HepG2 (cell line): ENCODE results near the gene SNN. TPM values are rescaled to one million over a fixed set of nuclear protein-coding genes. Genes with fewer than 3 reads are reported as not detected.

ENCODE experiments used
- ATAC-seq: fragments of 200-7000 bp; cut with Tn5 transposase; 3 replicates; pipeline ENCODE4 v1.9.1; 2020; ENCODE audit warnings: mild to moderate bottlenecking, moderate library complexity
- BruUV-seq: library from RNA; stranded (reverse); fragments of 400-500 nt; replicated peaks from 2 replicates; lab custom pipeline; 2021; lab: Mats Ljungman, UMichigan
- CTCF ChIA-PET: fragments of 300-600 bp; formaldehyde crosslinking; extraction: SDS; loops from one replicate; lab custom pipeline; 2021; ENCODE audit warnings: low total read pairs, inconsistent platforms, low intra/inter-chr PET ratio; lab: Yijun Ruan, JAX
- POLR2A ChIA-PET: fragments of 350-600 bp; sonication (Branson Sonifier 250); formaldehyde crosslinking; loops from one replicate; lab custom pipeline; 2020; ENCODE audit warnings: antibody characterized with exemption, inconsistent platforms; lab: Yijun Ruan, JAX
- DNase-seq: peaks from one replicate; pipeline ENCODE4 v3.0.0-alpha.2; 2015; ENCODE audit warnings: low spot score
- FAIRE-seq: peaks from 3 replicates; lab custom pipeline; 2011; peaks lifted over from hg19 to GRCh38; lab: Jason Lieb, UNC
- H2AFZ ChIP-seq: one replicate; pipeline ENCODE4 v1.6.1; 2011; ENCODE audit warnings: low read length, inconsistent platforms
- H3K27ac ChIP-seq: fragments of 300-600 bp; 3 replicates; pipeline ENCODE4 v1.8.0; 2011; ENCODE audit warnings: mixed run types, mild to moderate bottlenecking, mixed read lengths, low read length, inconsistent platforms; ENCODE audit not compliant: insufficient read depth; ENCODE audit errors: extremely low read length
- H3K27me3 ChIP-seq, 2 experiments: fragments of 200-600 bp in 1 of 2; 2 replicates in 1 of 2; 3 replicates in 1 of 2; pipeline versions ENCODE4 v1.6.0 to v1.8.0; 2011; ENCODE audit warnings: low read length in 2 of 2, mild to moderate bottlenecking in 2 of 2, moderate library complexity in 2 of 2, inconsistent platforms in 1 of 2; ENCODE audit not compliant: insufficient read depth in 2 of 2, control insufficient read depth in 1 of 2
- H3K36me3 ChIP-seq, 2 experiments: fragments of 200-600 bp in 1 of 2; replicated peaks in 1 of 2; 2 replicates in 1 of 2; 3 replicates in 1 of 2; pipeline versions ENCODE4 v1.5.1 to v1.8.0; 2011; ENCODE audit warnings: low read length in 2 of 2, inconsistent platforms in 1 of 2; ENCODE audit not compliant: insufficient read depth in 2 of 2, control insufficient read depth in 1 of 2
- H3K4me1 ChIP-seq: 2 replicates; pipeline ENCODE4 v1.5.1; 2012; ENCODE audit warnings: low read length, inconsistent platforms; ENCODE audit not compliant: insufficient read depth
- H3K4me2 ChIP-seq: 2 replicates; pipeline ENCODE4 v1.6.0; 2011; ENCODE audit warnings: low read depth, low read length, inconsistent platforms
- H3K4me3 ChIP-seq, 3 experiments: fragments of 200-600 bp in 1 of 3; sonication (generic), shearing (Covaris generic) in 1 of 3; replicated peaks in 1 of 3; 2 replicates each; pipeline ENCODE4 v1.5.1; 2011 to 2016; ENCODE audit warnings: low read length in 3 of 3, inconsistent platforms in 2 of 3, low read depth in 2 of 3, mild to moderate bottlenecking in 2 of 3, control low read depth in 1 of 3, mixed read lengths in 1 of 3; ENCODE audit not compliant: insufficient read depth in 1 of 3
- H3K79me2 ChIP-seq: one replicate; pipeline ENCODE4 v1.6.1; 2011; ENCODE audit warnings: low read length, inconsistent platforms; ENCODE audit not compliant: insufficient read depth
- H3K9ac ChIP-seq: 2 replicates; pipeline ENCODE4 v1.6.0; 2011; ENCODE audit warnings: mild to moderate bottlenecking, low read depth, low read length, inconsistent platforms; ENCODE audit not compliant: insufficient read depth
- H3K9me3 ChIP-seq: 2 replicates; pipeline ENCODE4 v1.5.1; 2012; ENCODE audit warnings: mild to moderate bottlenecking, low read length
- H4K20me1 ChIP-seq: 2 replicates; pipeline ENCODE4 v1.6.0; 2011; ENCODE audit warnings: inconsistent platforms, mild to moderate bottlenecking, low read length, moderate library complexity; ENCODE audit not compliant: insufficient read depth
- GPN1 ChIP-seq: sonication (generic); formaldehyde crosslinking; IDR thresholded peaks from 2 replicates; pipeline ENCODE4 v1.5.1; 2020; ENCODE audit warnings: missing genetic modification reagents, borderline replicate concordance
- HCFC1 ChIP-seq: fragments of 150-350 bp; IDR thresholded peaks from 2 replicates; pipeline ENCODE4 v1.6.1; 2014; ENCODE audit warnings: low read depth, low read length
- KAT2B ChIP-seq: fragments of 150-350 bp; IDR thresholded peaks from 2 replicates; pipeline ENCODE4 v1.6.1; 2014; ENCODE audit warnings: low read depth, low read length, borderline replicate concordance
- NFE2L1 ChIP-seq: sonication (generic); formaldehyde crosslinking; IDR thresholded peaks from 2 replicates; pipeline ENCODE4 v1.4.0; 2020; ENCODE audit warnings: missing genetic modification reagents, mild to moderate bottlenecking, borderline replicate concordance
- NR2F2 ChIP-seq: IDR thresholded peaks from 2 replicates; pipeline ENCODE4 v1.6.1; 2012; ENCODE audit warnings: low read depth, inconsistent platforms, borderline replicate concordance
- NRL ChIP-seq: sonication (generic); formaldehyde crosslinking; IDR thresholded peaks from 2 replicates; pipeline ENCODE4 v1.5.0; 2020; ENCODE audit warnings: missing genetic modification reagents, mild to moderate bottlenecking, moderate library complexity, borderline replicate concordance
- PHB2 ChIP-seq: fragments of 450-650 bp; IDR thresholded peaks from 2 replicates; pipeline ENCODE4 v1.6.1; 2018; ENCODE audit not compliant: partially characterized antibody
- SETDB1 ChIP-seq: sonication (generic); formaldehyde crosslinking; IDR thresholded peaks from 2 replicates; pipeline ENCODE4 v1.5.1; 2020; ENCODE audit warnings: missing genetic modification reagents, mild to moderate bottlenecking, borderline replicate concordance
- ZNF260 ChIP-seq: sonication (generic); formaldehyde crosslinking; IDR thresholded peaks from 2 replicates; pipeline ENCODE4 v1.4.0; 2020; ENCODE audit warnings: missing genetic modification reagents, low read depth, mild to moderate bottlenecking, borderline replicate concordance
- ZNF292 ChIP-seq: sonication (generic); formaldehyde crosslinking; IDR thresholded peaks from 2 replicates; pipeline ENCODE4 v1.8.1; 2022; ENCODE audit warnings: mild to moderate bottlenecking, low read depth, missing genetic modification reagents, borderline replicate concordance
- ZNF546 ChIP-seq: sonication (generic); formaldehyde crosslinking; conservative IDR thresholded peaks from 2 replicates; pipeline ENCODE4 v1.8.1; 2023; ENCODE audit warnings: mild to moderate bottlenecking, missing genetic modification reagents
- WGBS: methylation state at CpG from one replicate; pipeline ENCODE4 v1.1.6; 2017; ENCODE audit warnings: low lambda C conversion rate; 5-methylcytosine and 5-hydroxymethylcytosine counted together
- in situ Hi-C: cut with HindIII; loops from 2 replicates; pipeline ENCODE4 v1.10.0; 2017; ENCODE audit warnings: low pct_unique_long_range_greater_than_20kb; ENCODE audit not compliant: extremely low pct_ligation_motif_present
- intact Hi-C: fragments of 100-400 bp; cut with micrococcal nuclease; formaldehyde crosslinking; loops from one replicate; pipeline ENCODE4 v1.10.0; 2022; ENCODE audit not compliant: unreplicated experiment
- polyA plus RNA-seq, 8 experiments: library from polyadenylated mRNA; depleted of rRNA in 3 of 8; stranded (reverse) in 7 of 8; unstranded in 1 of 8; fragments of >200 nt; fragmentation: Illumina TruSeq in 4 of 8; extraction: Trizol in 4 of 8; gene quantifications; 2 replicates each; pipeline versions ENCODE4 v1.2.1 to v1.2.3, GENCODE V29; 2011 to 2016; ENCODE audit warnings: low read depth in 4 of 8, missing spikeins in 1 of 8, mixed read lengths in 1 of 8; ENCODE audit not compliant: insufficient read depth in 1 of 8
- total RNA-seq, 5 experiments: library from RNA; depleted of rRNA; stranded (reverse); fragments of >200 nt; fragmentation: Illumina TruSeq; extraction: Trizol; gene quantifications; 2 replicates each; pipeline ENCODE4 v1.2.3, GENCODE V29; 2016; ENCODE audit warnings: low read depth in 1 of 5
- TF ChIP-seq, protein P1 (sequence below): sonication (generic); formaldehyde crosslinking; IDR thresholded peaks from 2 replicates; pipeline ENCODE4 v1.4.0; 2020; ENCODE audit warnings: mild to moderate bottlenecking, missing genetic modification reagents
- TF ChIP-seq, protein P2 (sequence below): IDR thresholded peaks from 2 replicates; pipeline ENCODE4 v1.6.1; 2012; ENCODE audit warnings: inconsistent platforms
- TF ChIP-seq, protein P3 (sequence below), 2 experiments: IDR thresholded peaks; 2 replicates each; pipeline ENCODE4 v1.6.1; 2011 to 2012; ENCODE audit warnings: low read length in 2 of 2, borderline replicate concordance in 1 of 2, low read depth in 1 of 2, mild to moderate bottlenecking in 1 of 2, moderate library complexity in 1 of 2
- TF ChIP-seq, protein P4 (sequence below): sonication (generic); formaldehyde crosslinking; IDR thresholded peaks from 2 replicates; pipeline ENCODE4 v1.8.1; 2023; ENCODE audit warnings: missing genetic modification reagents, inconsistent platforms, borderline replicate concordance
- TF ChIP-seq, protein P5 (sequence below): sonication (generic); formaldehyde crosslinking; IDR thresholded peaks from 2 replicates; pipeline ENCODE4 v1.4.0; 2020; ENCODE audit warnings: mild to moderate bottlenecking, missing genetic modification reagents, borderline replicate concordance

SNN gene
- total and polyA plus RNA-seq, 2 of the 13 experiments (the other 11 are each of a cell fraction or from before 2014, with no cell fraction given), result 5.2 to 8.4 TPM

DNA sequence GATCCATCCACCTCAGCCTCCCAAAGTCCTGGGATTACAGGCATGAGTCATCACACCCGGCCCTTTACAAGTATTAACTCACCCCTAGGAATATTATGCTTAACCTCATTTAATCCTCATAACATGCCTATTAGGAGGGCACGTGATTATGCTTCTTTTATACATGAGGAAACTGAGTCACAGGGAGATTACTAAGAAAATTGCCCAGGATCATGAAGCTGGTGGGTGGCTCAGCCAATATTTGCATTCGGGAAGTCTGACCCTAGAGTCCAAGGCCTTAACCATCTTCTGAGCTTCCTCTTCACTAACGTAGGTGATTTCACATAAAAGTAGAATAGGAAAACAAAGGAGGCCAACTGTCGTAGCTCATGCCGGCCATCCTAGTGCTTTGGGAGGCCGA, 19.0 kb upstream of the SNN start:
- in situ Hi-C loops, result no loop called here

More for the DNA sequence above, 19.0 kb upstream of the SNN start:
- H3K4me1 ChIP-seq, result peaks cover 11% of the 10 kb centered on the region
- no peak for FAIRE-seq
- no peak for ATAC-seq
- H3K36me3 ChIP-seq, result no peaks in the 10 kb centered on the region
- H3K79me2 ChIP-seq, result no peaks in the 10 kb centered on the region
- H3K27ac ChIP-seq, result no peak overlapping the region
- H4K20me1 ChIP-seq, result no peaks in the 10 kb centered on the region
- peaks cover 0 to 18% of the 10 kb centered on the region in 2 experiments; a peak in 3 of 5 replicates for H3K27me3 ChIP-seq
- WGBS, result 6% methylated on average over 7 of the region's 7 CpGs
- H2AFZ ChIP-seq, result no peak overlapping the region
- CTCF ChIA-PET, result no interaction called here
- no peak overlapping the region for H3K4me3 ChIP-seq
- H3K9ac ChIP-seq, result no peak overlapping the region
- TF ChIP-seq ZNF292 (CRISPR knock-in tag) (no peak), PHB2 (no peak), NR2F2 (no peak), ZNF260 (CRISPR knock-in tag) (no peak), GPN1 (CRISPR knock-in tag) (no peak), SETDB1 (CRISPR knock-in tag) (no peak), KAT2B (no peak), ZNF546 (CRISPR knock-in tag) (no peak), HCFC1 (no peak), NRL (CRISPR knock-in tag) (no peak), NFE2L1 (CRISPR knock-in tag) (no peak)
- TF ChIP-seq, protein P1, sequence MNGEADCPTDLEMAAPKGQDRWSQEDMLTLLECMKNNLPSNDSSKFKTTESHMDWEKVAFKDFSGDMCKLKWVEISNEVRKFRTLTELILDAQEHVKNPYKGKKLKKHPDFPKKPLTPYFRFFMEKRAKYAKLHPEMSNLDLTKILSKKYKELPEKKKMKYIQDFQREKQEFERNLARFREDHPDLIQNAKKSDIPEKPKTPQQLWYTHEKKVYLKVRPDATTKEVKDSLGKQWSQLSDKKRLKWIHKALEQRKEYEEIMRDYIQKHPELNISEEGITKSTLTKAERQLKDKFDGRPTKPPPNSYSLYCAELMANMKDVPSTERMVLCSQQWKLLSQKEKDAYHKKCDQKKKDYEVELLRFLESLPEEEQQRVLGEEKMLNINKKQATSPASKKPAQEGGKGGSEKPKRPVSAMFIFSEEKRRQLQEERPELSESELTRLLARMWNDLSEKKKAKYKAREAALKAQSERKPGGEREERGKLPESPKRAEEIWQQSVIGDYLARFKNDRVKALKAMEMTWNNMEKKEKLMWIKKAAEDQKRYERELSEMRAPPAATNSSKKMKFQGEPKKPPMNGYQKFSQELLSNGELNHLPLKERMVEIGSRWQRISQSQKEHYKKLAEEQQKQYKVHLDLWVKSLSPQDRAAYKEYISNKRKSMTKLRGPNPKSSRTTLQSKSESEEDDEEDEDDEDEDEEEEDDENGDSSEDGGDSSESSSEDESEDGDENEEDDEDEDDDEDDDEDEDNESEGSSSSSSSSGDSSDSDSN (CRISPR knock-in tag), result no peak
- TF ChIP-seq, protein P2, sequence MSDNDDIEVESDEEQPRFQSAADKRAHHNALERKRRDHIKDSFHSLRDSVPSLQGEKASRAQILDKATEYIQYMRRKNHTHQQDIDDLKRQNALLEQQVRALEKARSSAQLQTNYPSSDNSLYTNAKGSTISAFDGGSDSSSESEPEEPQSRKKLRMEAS, result no peak
- TF ChIP-seq, protein P3, sequence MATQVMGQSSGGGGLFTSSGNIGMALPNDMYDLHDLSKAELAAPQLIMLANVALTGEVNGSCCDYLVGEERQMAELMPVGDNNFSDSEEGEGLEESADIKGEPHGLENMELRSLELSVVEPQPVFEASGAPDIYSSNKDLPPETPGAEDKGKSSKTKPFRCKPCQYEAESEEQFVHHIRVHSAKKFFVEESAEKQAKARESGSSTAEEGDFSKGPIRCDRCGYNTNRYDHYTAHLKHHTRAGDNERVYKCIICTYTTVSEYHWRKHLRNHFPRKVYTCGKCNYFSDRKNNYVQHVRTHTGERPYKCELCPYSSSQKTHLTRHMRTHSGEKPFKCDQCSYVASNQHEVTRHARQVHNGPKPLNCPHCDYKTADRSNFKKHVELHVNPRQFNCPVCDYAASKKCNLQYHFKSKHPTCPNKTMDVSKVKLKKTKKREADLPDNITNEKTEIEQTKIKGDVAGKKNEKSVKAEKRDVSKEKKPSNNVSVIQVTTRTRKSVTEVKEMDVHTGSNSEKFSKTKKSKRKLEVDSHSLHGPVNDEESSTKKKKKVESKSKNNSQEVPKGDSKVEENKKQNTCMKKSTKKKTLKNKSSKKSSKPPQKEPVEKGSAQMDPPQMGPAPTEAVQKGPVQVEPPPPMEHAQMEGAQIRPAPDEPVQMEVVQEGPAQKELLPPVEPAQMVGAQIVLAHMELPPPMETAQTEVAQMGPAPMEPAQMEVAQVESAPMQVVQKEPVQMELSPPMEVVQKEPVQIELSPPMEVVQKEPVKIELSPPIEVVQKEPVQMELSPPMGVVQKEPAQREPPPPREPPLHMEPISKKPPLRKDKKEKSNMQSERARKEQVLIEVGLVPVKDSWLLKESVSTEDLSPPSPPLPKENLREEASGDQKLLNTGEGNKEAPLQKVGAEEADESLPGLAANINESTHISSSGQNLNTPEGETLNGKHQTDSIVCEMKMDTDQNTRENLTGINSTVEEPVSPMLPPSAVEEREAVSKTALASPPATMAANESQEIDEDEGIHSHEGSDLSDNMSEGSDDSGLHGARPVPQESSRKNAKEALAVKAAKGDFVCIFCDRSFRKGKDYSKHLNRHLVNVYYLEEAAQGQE (IDR thresholded peaks at IDR 0.05; ENCODE audit: borderline replicate concordance in 1 of 2, low read depth in 1 of 2, low read length in 2 of 2), result no peak
- TF ChIP-seq, protein P4, sequence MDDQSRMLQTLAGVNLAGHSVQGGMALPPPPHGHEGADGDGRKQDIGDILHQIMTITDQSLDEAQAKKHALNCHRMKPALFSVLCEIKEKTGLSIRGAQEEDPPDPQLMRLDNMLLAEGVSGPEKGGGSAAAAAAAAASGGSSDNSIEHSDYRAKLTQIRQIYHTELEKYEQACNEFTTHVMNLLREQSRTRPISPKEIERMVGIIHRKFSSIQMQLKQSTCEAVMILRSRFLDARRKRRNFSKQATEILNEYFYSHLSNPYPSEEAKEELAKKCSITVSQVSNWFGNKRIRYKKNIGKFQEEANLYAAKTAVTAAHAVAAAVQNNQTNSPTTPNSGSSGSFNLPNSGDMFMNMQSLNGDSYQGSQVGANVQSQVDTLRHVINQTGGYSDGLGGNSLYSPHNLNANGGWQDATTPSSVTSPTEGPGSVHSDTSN, result no peak
- TF ChIP-seq, protein P5, sequence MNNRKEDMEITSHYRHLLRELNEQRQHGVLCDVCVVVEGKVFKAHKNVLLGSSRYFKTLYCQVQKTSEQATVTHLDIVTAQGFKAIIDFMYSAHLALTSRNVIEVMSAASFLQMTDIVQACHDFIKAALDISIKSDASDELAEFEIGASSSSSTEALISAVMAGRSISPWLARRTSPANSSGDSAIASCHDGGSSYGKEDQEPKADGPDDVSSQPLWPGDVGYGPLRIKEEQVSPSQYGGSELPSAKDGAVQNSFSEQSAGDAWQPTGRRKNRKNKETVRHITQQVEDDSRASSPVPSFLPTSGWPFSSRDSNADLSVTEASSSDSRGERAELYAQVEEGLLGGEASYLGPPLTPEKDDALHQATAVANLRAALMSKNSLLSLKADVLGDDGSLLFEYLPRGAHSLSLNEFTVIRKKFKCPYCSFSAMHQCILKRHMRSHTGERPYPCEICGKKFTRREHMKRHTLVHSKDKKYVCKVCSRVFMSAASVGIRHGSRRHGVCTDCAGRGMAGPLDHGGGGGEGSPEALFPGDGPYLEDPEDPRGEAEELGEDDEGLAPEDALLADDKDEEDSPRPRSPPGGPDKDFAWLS (CRISPR knock-in tag), result no peak
- POLR2A ChIA-PET, result no interaction called here
- no peak for DNase-seq
- no peak overlapping the region for H3K4me2 ChIP-seq
- intact Hi-C loops, result no loop called here
- BruUV-seq, result no TSS peak
- no peaks in the 10 kb centered on the region for H3K9me3 ChIP-seq
